ENCODE data around the gene RNF149.

Gene RNF149

DNA sequence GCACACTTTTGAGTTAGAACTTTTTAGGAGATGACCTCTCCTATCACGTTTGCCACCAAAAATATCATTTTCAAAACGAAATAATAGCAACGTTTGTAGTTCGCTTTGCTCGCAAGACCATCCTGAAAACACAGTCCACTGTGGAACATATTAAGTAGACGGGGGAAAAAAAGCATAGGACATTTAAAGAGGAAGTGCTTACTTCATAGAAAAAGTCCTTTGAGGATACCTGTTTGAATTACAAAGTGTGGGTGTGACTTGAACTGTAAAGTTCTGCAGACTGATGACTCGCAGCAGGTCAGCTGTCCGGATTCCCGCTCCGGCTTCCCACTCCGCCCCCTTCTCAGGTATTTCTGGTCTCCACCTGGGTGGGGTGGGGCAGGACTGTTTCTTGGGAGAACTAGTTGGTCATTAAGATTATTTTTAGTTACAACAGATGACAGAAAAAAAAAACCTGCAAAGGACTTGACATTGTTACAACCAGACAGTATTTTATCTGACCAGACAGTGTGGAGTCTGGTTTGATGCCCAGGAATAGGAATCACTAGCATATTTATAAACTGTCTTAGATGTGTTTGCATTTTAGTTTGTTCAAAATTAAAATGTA, 42.5 kb downstream of the RNF149 start:
- Histone ChIP-seq H3K27ac (ENCODE audit: low read depth, low read length) (no peak overlapping the region), H3K4me2 (ENCODE audit: low read depth, low read length, poor library complexity, severe bottlenecking) (no peak overlapping the region), H3K9me2 (replicated peaks; ENCODE audit: insufficient read depth, low read length) (no peaks in the 10 kb centered on the region), H3K36me3 (ENCODE audit: low read length) (peaks cover 39% of the 10 kb centered on the region; the same call in 1 of the 2 replicates), H4K20me1 (ENCODE audit: low read depth, low read length) (no peaks in the 10 kb centered on the region), H3K27me3 (ENCODE audit: low read length) (no peaks in the 10 kb centered on the region), H3K9ac (ENCODE audit: low read length) (no peak overlapping the region), H3K4me3 (ENCODE audit: insufficient read depth, low read length, poor library complexity, severe bottlenecking) (no peak overlapping the region), H3F3A (ENCODE audit: insufficient read depth) (peaks cover 3% of the 10 kb centered on the region; the same call in 1 of the 2 replicates), H3K79me2 (ENCODE audit: insufficient read depth, low read length) (peaks cover 5% of the 10 kb centered on the region; the same call in 1 of the 2 replicates), H3K9me3 (ENCODE audit: insufficient read depth, low read length) (no peaks in the 10 kb centered on the region), H2AFZ (ENCODE audit: low read depth, low read length, severe bottlenecking) (no peak overlapping the region)
- TF ChIP-seq, protein P1, sequence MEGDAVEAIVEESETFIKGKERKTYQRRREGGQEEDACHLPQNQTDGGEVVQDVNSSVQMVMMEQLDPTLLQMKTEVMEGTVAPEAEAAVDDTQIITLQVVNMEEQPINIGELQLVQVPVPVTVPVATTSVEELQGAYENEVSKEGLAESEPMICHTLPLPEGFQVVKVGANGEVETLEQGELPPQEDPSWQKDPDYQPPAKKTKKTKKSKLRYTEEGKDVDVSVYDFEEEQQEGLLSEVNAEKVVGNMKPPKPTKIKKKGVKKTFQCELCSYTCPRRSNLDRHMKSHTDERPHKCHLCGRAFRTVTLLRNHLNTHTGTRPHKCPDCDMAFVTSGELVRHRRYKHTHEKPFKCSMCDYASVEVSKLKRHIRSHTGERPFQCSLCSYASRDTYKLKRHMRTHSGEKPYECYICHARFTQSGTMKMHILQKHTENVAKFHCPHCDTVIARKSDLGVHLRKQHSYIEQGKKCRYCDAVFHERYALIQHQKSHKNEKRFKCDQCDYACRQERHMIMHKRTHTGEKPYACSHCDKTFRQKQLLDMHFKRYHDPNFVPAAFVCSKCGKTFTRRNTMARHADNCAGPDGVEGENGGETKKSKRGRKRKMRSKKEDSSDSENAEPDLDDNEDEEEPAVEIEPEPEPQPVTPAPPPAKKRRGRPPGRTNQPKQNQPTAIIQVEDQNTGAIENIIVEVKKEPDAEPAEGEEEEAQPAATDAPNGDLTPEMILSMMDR (IDR thresholded peaks at IDR 0.05; ENCODE audit: insufficient read depth, low read length, poor library complexity, severe bottlenecking) = no peak
- no peak for TF ChIP-seq EZH2phosphoT487 (conservative IDR thresholded peaks at IDR 0.05; ENCODE audit: low read length)

DNA sequence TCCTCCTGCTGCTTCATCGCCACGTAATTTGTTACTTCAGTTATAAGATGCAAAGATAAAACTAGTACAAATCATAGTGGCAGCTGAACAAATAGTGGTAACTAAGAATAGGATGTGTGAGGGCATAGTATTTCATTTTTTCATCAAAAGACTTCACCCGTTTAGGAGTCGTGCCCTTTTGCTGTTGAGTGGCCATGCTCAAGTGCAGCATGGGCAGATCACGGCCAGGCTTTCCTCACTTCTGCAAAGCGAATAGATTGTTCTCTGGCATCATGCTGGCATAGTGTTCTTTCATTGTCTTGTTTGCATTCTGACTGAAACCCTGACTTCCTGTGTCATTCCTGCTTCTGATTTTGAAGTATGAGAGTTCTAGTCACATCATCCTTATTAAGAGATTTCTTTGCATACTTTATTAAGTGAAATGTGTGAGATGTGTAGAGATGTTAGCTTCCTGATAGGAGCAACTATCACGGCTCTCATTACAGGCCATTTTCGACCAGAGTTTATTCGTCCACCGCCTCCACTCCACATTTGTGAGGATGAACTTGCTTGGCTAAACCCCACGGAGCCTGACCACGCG, 44.1 kb downstream of the RNF149 start:
- Histone ChIP-seq H3K4me2 (ENCODE audit: low read depth, low read length, poor library complexity, severe bottlenecking) (no peak overlapping the region), H3K27ac (ENCODE audit: low read depth, low read length) (no peak overlapping the region), H3K4me3 (ENCODE audit: insufficient read depth, low read length, poor library complexity, severe bottlenecking) (no peak overlapping the region), H3K79me2 (ENCODE audit: insufficient read depth, low read length) (peaks cover 5% of the 10 kb centered on the region; the same call in 1 of the 2 replicates), H3K27me3 (ENCODE audit: low read length) (no peaks in the 10 kb centered on the region), H3K9me2 (replicated peaks; ENCODE audit: insufficient read depth, low read length) (no peaks in the 10 kb centered on the region), H3F3A (ENCODE audit: insufficient read depth) (no peaks in the 10 kb centered on the region), H2AFZ (ENCODE audit: low read depth, low read length, severe bottlenecking) (no peak overlapping the region), H3K36me3 (ENCODE audit: low read length) (peaks cover 29% of the 10 kb centered on the region; the same call in 1 of the 2 replicates), H4K20me1 (ENCODE audit: low read depth, low read length) (no peaks in the 10 kb centered on the region), H3K9ac (ENCODE audit: low read length) (no peak overlapping the region), H3K9me3 (ENCODE audit: insufficient read depth, low read length) (no peaks in the 10 kb centered on the region)
- TF ChIP-seq EZH2phosphoT487 (conservative IDR thresholded peaks at IDR 0.05; ENCODE audit: low read length) = no peak
- TF ChIP-seq, protein P1 (IDR thresholded peaks at IDR 0.05; ENCODE audit: insufficient read depth, low read length, poor library complexity, severe bottlenecking) = no peak

DNA sequence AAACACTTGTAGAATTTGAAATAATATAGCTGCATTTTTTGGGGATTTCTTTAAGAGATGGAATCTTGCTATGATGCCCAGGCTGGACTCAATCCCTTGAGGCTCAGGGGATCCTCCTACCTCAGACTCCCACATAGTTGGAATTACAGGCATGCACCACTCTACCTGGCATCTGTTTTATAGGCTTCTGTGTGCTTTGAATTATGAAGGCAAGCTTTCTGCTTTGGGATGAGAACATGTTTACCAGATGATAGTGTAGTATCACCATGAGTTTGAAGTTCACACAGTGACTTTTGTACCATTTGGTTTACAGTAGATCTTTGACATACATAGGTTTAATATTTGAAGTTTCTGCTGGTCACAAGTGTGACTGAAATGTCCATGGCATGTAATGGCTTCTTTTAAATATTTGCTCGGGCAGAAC, 45.1 kb downstream of the RNF149 start:
- no peaks in the 10 kb centered on the region for H3F3A ChIP-seq (ENCODE audit: insufficient read depth)
- H3K36me3 ChIP-seq (ENCODE audit: low read length) = peaks cover 27% of the 10 kb centered on the region
- no peaks in the 10 kb centered on the region for H4K20me1 ChIP-seq (ENCODE audit: low read depth, low read length)
- TF ChIP-seq, protein P1 (IDR thresholded peaks at IDR 0.05; ENCODE audit: insufficient read depth, low read length, poor library complexity, severe bottlenecking) = no peak
- no peak for TF ChIP-seq EZH2phosphoT487 (conservative IDR thresholded peaks at IDR 0.05; ENCODE audit: low read length)
- no peaks in the 10 kb centered on the region for H3K27me3 ChIP-seq (ENCODE audit: low read length)
- no peaks in the 10 kb centered on the region for H3K9me2 ChIP-seq (replicated peaks; ENCODE audit: insufficient read depth, low read length)
- no peak overlapping the region for H3K27ac ChIP-seq (ENCODE audit: low read depth, low read length)
- peaks cover 5% of the 10 kb centered on the region; the same call in 1 of the 2 replicates for H3K79me2 ChIP-seq (ENCODE audit: insufficient read depth, low read length)
- no peak overlapping the region for H2AFZ ChIP-seq (ENCODE audit: low read depth, low read length, severe bottlenecking)
- no peak overlapping the region for H3K4me2 ChIP-seq (ENCODE audit: low read depth, low read length, poor library complexity, severe bottlenecking)
- no peak overlapping the region for H3K4me3 ChIP-seq (ENCODE audit: insufficient read depth, low read length, poor library complexity, severe bottlenecking)
- H3K9ac ChIP-seq (ENCODE audit: low read length) = no peak overlapping the region
- H3K9me3 ChIP-seq (ENCODE audit: insufficient read depth, low read length) = no peaks in the 10 kb centered on the region
